OCI-LY7 (cell line): ENCODE results near the gene MAIP1. TPM values are rescaled to one million over a fixed set of nuclear protein-coding genes. Genes with fewer than 3 reads are reported as not detected.
A peak's percentile ranks its signal among the peaks of the same experiment; 100 is the strongest.

Experiments
- BruUV-seq: library from RNA; stranded (reverse); fragments of 400-500 nt; replicated peaks from 2 replicates; lab custom pipeline; 2021; lab: Mats Ljungman, UMichigan
- CTCF ChIA-PET: fragments of 300-600 bp; sonication (Branson Sonifier 250); formaldehyde crosslinking; loops from one replicate; lab custom pipeline; 2022; ENCODE audit warnings: antibody characterized with exemption; ENCODE audit not compliant: unreplicated experiment; lab: Charles Lee
- POLR2A ChIA-PET: fragments of 300-600 bp; sonication (Branson Sonifier 250); formaldehyde crosslinking; loops from one replicate; lab custom pipeline; 2022; ENCODE audit warnings: antibody characterized with exemption; lab: Charles Lee
- DNase-seq: peaks from one replicate; pipeline ENCODE4 v3.0.0-alpha.2; 2015; ENCODE audit warnings: low spot score
- H2AFZ ChIP-seq: fragments of 200-600 bp; sonication (generic), shearing (Covaris generic); 2 replicates; pipeline ENCODE4 v1.6.1; 2014; ENCODE audit warnings: mild to moderate bottlenecking, antibody characterized with exemption, low read length, moderate library complexity
- H3K27ac ChIP-seq: fragments of 200-600 bp; sonication (generic); 2 replicates; pipeline ENCODE4 v1.5.1; 2014; ENCODE audit warnings: mixed run types, low read depth, mild to moderate bottlenecking, moderate library complexity, low read length, inconsistent platforms; ENCODE audit not compliant: poor library complexity, severe bottlenecking
- H3K36me3 ChIP-seq: fragments of 200-600 bp; sonication (generic); 2 replicates; pipeline ENCODE4 v1.6.1; 2014; ENCODE audit warnings: mild to moderate bottlenecking, antibody characterized with exemption, low read length, moderate library complexity, mixed read lengths; ENCODE audit not compliant: insufficient read depth
- H3K4me1 ChIP-seq: fragments of 200-600 bp; sonication (generic); 2 replicates; pipeline ENCODE4 v1.5.1; 2014; ENCODE audit warnings: mild to moderate bottlenecking, low read length; ENCODE audit not compliant: insufficient read depth, poor library complexity, severe bottlenecking
- H3K4me2 ChIP-seq: fragments of 200-600 bp; sonication (generic); 2 replicates; pipeline ENCODE4 v1.6.1; 2014; ENCODE audit warnings: mild to moderate bottlenecking, low read length
- H3K4me3 ChIP-seq: fragments of 200-600 bp; sonication (generic); 2 replicates; pipeline ENCODE4 v1.5.1; 2014; ENCODE audit warnings: mild to moderate bottlenecking, low read depth, low read length; ENCODE audit not compliant: poor library complexity, severe bottlenecking
- H3K79me2 ChIP-seq: fragments of 200-600 bp; sonication (generic); 2 replicates; pipeline ENCODE4 v1.6.1; 2016; ENCODE audit warnings: low read depth, mild to moderate bottlenecking, low read length, moderate library complexity, mixed read lengths; ENCODE audit not compliant: insufficient read depth
- H3K9me2 ChIP-seq: fragments of 200-600 bp; sonication (generic); 2 replicates; pipeline ENCODE4 v1.6.1; 2016; ENCODE audit warnings: mild to moderate bottlenecking, low read length, mixed read lengths; ENCODE audit not compliant: insufficient read depth
- H3K9me3 ChIP-seq: fragments of 200-600 bp; sonication (generic); 2 replicates; pipeline ENCODE4 v1.6.1; 2014; ENCODE audit warnings: mild to moderate bottlenecking, mixed run types, low read length, mixed read lengths
- H4K20me1 ChIP-seq: fragments of 200-600 bp; sonication (generic); 2 replicates; pipeline ENCODE4 v1.6.1; 2014; ENCODE audit warnings: mild to moderate bottlenecking, antibody characterized with exemption, low read length, moderate library complexity, mixed read lengths; ENCODE audit not compliant: insufficient read depth
- CTCF ChIP-seq: fragments of 200-600 bp; sonication (generic); conservative IDR thresholded peaks from 2 replicates; pipeline ENCODE4 v1.5.1; 2014; ENCODE audit warnings: mild to moderate bottlenecking, antibody characterized with exemption, low read length, moderate library complexity, mixed read lengths
- EZH2phosphoT487 ChIP-seq: fragments of 200-600 bp; sonication (generic); IDR thresholded peaks from 2 replicates; pipeline ENCODE4 v1.6.1; 2018; ENCODE audit warnings: low read depth, borderline replicate concordance, mild to moderate bottlenecking, mixed run types, antibody characterized with exemption, low read length, moderate library complexity, mixed read lengths
- intact Hi-C: fragments of 100-400 bp; cut with micrococcal nuclease; formaldehyde crosslinking; loops from one replicate; pipeline ENCODE4 v1.10.0; 2022; ENCODE audit not compliant: unreplicated experiment
- total RNA-seq, 2 experiments: library from RNA; depleted of rRNA in 1 of 2; stranded (reverse); fragments of >200 nt in 1 of 2; shearing (Covaris generic) in 1 of 2; gene quantifications; 2 replicates each; pipeline ENCODE4 v1.2.3, GENCODE V29; 2014 to 2022

Gene MAIP1
- total RNA-seq, 2 experiments from 2014 or later, result 25.3 to 29.8 TPM

DNA sequence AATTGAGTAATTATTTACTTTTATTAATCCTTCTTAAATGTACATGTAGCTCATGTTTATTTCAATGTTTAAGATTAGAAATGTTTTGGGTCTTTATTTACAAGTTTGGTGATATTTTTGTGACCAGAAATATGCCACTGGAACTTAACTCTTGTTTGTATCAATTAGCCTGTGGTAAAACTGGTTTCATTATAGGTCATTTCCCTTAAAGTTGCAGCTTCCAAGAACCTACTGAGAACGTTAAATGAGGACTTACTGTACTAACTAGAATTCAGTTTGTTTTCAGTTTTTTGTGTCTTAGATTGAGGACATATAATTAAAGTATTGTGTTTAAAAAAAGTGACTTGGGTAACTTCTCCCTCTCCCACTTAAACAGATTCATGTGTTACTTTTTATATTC lies 4.4 kb upstream of the MAIP1 start:
- POLR2A ChIA-PET, result interaction anchor here (0.9 to 1.7 kb wide), 3 partner anchors 10 to 216 kb away, joined by 3 to 5 read pairs (median 4); no protein-coding TSS in a partner anchor
- H3K9me2 ChIP-seq, result no peaks in the 10 kb centered on the region

DNA sequence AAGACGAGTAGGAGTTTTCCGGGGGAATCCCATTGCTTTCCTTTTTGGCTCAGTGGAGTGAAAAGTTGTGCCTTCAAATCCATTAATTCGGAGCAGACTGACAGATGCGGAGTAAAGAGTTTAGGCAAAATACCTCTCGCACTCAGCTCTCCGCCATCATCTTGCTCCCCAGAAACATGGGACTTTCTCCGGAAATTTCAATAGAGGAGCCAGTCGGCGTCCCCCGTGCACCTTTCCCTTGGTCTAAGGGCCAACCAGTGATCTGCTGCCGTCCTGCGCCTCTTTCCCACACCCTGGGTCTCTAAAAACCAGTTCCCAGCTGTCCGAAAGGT lies 409 bp upstream of the MAIP1 start:
- ChIA-PET POLR2A (no interaction called here), CTCF (interaction anchor here (0.6 kb wide), 1 partner anchor 532 kb away, joined by 3 read pairs; no protein-coding TSS in a partner anchor)
- TF ChIP-seq CTCF, result no peak
- no peak for TF ChIP-seq EZH2phosphoT487
- H3K79me2 ChIP-seq, result peaks cover 80% of the 10 kb centered on the region
- no peaks in the 10 kb centered on the region for H3K9me2 ChIP-seq
- peaks cover 40% of the 10 kb centered on the region for H3K36me3 ChIP-seq
- peak overlapping the region; percentile 83 for H3K4me2 ChIP-seq
- intact Hi-C loops, result loop anchor here (2.0 kb wide), 1 partner anchor 44 kb away; the partner anchor contains the start of gene C2orf69
- peaks cover 29% of the 10 kb centered on the region for H3K4me1 ChIP-seq
- H3K4me3 ChIP-seq, result peak overlapping the region; percentile 92
- H4K20me1 ChIP-seq, result no peaks in the 10 kb centered on the region
- peak overlapping the region; percentile 57 for H3K27ac ChIP-seq
- no peaks in the 10 kb centered on the region for H3K9me3 ChIP-seq
- H2AFZ ChIP-seq, result peak overlapping the region; percentile 86
- BruUV-seq, result TSS peak; percentile 78
- no peak for DNase-seq

More for the DNA sequence above, 4.4 kb upstream of the MAIP1 start:
- BruUV-seq, result no TSS peak
- CTCF ChIA-PET, result no interaction called here
- intact Hi-C loops, result no loop called here
- DNase-seq, result no peak
- Histone ChIP-seq H4K20me1 (no peaks in the 10 kb centered on the region), H3K4me1 (peaks cover 13% of the 10 kb centered on the region), H3K79me2 (peaks cover 52% of the 10 kb centered on the region), H3K36me3 (peaks cover 53% of the 10 kb centered on the region; the same call in 1 of the 2 replicates), H3K27ac (no peak overlapping the region), H3K4me3 (no peak overlapping the region), H3K9me3 (no peaks in the 10 kb centered on the region), H2AFZ (no peak overlapping the region), H3K4me2 (no peak overlapping the region)
- TF ChIP-seq CTCF (no peak), EZH2phosphoT487 (no peak)

DNA sequence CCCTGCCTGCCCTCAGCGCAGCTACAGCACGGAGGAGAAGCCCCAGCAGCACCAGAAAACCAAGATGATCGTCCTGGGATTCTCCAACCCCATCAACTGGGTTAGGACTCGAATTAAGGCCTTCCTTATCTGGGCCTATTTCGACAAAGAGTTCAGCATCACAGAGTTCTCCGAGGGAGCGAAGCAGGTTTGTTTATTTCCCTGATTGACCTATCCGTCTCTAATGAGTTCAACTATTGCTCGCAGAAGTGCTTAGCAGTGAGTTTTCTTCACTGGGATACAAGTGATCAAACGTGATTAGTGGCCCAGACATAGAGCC lies 639 bp downstream of the MAIP1 start:
- H3K4me2 ChIP-seq, result peak overlapping the region; percentile 83
- POLR2A ChIA-PET, result interaction anchor here (0.5 to 1.4 kb wide), 5 partner anchors 28 to 1129 kb away, joined by 3 to 8 read pairs (median 4); no protein-coding TSS in a partner anchor
- H3K4me1 ChIP-seq, result peaks cover 29% of the 10 kb centered on the region
- peak overlapping the region; percentile 92 for H3K4me3 ChIP-seq
- peaks cover 71% of the 10 kb centered on the region for H3K79me2 ChIP-seq
- no TSS peak for BruUV-seq
- TF ChIP-seq CTCF (no peak), EZH2phosphoT487 (no peak)
- no peaks in the 10 kb centered on the region for H3K9me3 ChIP-seq
- intact Hi-C loops, result no loop called here
- H3K27ac ChIP-seq, result peak overlapping the region; percentile 57
- DNase-seq, result peak; percentile 9
- no peaks in the 10 kb centered on the region for H3K9me2 ChIP-seq
- peaks cover 42% of the 10 kb centered on the region for H3K36me3 ChIP-seq
- CTCF ChIA-PET, result no interaction called here
- H4K20me1 ChIP-seq, result no peaks in the 10 kb centered on the region
- H2AFZ ChIP-seq, result peak overlapping the region; percentile 86
